GM21717 (cell line): ENCODE measurements around the gene C12orf43.

Source experiments
- ATAC-seq: cut with Tn5 transposase; IDR thresholded peaks from one replicate; pipeline ENCODE4 v1.9.1; 2021; ENCODE audit warnings: mild to moderate bottlenecking, moderate library complexity; ENCODE audit not compliant: unreplicated experiment

The C12orf43 gene

GRCh38 chr12:120979220-120979861, 36.9 kb downstream of the C12orf43 start:
- no peak for ATAC-seq

- ATAC-seq: no peak
Observed at GRCh38 chr12:120978296-120979219, 37.7 kb downstream of the C12orf43 start, which contains the start of gene HNF1A. Gene HNF1A (plus strand): TSS chr12:120978543. CDS start chr12:120978769, 226 bp downstream.

- no peak for ATAC-seq
Observed at GRCh38 chr12:120977531-120978295, 38.6 kb downstream of the C12orf43 start.

GRCh38 chr12:120972870-120973543, 43.3 kb downstream of the C12orf43 start:
- ATAC-seq: no peak

DNA sequence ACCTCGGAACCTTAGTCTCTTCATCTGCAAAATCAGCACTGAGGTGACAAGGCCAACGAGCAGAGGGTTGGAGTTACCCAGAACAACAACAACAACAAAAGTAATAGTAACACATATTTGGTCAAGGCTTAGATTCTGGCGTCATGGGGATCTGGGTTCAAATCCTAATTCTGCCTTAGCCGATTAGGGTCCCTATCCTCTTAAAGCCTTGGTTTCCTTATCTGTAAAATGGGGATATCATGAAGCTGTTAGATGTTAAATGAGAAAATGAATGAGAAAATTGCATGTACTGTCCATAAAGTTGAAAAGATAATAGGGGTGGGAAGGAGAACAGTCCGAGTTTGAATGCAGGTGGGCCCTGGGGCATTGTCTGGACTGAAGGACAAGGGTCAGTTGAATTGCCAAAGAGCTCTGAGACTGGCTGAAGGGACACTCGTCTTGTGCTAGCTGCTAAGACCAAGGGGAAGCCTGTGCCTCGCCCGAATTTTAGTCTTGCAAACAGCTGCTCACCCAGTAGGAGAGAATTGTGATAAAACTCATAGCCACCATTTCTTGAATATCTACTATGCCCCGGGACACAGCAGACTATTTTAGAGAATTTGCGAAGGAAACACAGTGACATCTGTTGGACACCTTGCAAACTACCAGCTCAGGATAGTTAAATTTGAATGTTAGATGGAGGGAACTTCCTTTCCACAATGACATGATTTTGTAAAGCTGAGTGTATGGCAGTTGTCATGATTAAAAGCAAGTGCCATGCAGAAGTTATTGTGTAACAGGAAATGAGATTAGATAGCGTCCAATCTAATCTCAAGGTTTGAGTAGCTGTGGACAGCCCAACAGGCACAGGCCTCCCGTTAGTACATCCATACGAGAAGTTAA, 44.7 kb downstream of the C12orf43 start:
- no peak for ATAC-seq

DNA sequence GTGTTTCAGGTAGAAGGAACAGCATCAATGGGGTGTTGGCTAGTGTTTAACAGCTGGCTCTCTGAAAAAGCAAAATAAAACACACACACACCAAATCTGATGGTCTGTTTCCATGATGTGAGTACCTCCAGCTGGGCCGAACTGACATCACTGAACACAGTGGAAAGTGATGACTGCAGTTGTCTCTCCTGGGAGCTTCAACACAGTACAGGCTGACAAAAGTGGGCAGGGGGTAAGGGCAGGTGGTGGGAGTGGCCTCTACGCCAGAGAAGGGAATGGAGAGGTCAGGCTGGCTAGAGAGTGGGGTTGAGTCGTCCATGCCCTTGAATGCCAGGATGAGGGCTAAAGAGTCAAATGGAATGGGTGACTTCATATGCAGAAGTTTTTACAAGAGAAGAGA, 46.0 kb downstream of the C12orf43 start:
- ATAC-seq: no peak

DNA sequence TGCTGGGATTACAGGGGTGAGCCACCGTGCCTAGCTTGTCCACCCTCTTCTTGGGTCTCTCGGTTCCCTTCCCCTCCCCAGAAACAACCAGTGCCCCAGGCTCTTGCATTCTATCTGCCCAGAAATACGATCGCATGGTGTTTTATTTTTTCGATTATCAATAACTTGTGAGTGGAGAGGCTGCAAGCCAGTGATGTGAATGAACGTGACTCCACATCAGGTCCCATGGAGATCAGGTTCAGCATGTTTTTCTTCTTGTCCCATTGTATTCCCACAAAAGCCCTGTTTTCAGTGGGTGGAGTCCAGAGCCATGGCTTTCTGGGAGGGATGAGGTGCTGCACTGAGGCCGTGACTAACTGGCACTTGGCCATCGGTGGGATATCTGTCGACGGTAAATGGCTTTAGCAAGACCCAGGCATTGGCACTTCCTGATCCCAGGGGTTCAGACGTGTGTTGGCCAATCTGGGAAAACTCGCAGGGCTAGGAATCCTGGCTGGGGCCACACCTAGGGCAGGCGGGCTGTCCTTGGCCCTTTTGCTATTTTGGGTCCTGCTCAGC, 50.7 kb downstream of the C12orf43 start:
- no peak for ATAC-seq

DNA sequence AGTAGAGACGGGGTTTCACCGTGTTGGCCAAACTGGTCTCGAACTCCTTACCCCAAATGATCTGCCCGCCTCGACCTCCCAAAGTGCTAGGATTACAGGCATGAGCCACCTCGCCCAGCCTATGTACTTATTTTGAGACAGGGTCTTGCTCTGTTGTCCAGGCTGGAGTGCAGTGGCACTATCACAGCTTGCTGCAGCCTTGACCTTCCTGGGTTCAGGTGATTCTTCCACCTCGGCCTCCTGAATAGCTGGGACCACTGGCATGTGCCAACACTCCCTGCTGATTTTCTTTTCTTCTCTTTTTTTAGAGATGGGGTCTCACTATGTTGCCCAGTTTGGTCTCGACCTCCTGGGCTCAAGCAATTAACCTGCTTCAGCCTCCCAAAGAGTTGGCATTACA, 52.0 kb downstream of the C12orf43 start:
- ATAC-seq: no peak

DNA sequence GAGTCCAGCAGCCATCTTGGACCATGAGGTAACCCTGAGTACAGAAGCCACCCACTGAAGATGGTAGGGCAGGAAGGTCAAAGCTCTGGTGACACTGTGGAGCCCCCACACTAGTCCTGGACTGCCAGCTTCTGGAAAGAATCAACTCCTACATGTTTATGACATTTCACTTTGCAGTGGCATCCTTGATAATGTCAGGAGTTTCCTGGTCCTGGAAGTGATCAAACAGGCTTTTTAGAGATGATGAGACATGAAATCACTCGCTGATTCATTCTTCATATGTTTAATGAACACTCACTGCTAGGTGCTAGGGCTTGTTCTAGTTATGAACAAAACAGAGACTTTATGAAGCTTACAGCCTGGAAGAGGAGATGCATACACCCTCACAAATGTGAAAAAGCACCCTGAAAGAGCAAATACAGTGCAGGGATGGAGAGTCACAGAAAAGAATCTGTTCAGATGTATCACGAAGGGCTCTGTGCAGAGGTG, 53.7 kb downstream of the C12orf43 start:
- no peak for ATAC-seq

- no peak for ATAC-seq
Observed at GRCh38 chr12:120961604-120962531, 54.4 kb downstream of the C12orf43 start.

DNA sequence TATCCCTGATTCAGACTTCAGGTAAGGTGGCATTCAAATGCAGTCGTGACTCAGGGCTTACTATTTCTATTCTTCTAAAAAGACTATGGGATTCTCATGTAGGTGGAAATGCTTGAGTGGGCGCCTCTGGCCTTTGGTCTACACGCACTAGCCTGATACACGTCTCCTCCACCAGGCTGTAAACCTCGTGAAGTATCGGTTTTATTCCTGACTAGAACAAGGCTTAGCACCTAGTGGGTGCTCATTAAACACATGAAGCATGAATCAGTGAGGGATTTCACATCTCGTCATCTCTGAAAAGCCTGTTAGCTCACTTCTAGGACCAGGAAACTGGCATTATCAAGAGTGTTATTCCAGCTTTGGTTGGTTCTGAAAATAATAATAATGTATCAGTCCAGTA, 55.6 kb downstream of the C12orf43 start:
- ATAC-seq: peak; percentile 53

GRCh38 chr12:120959111-120959878, 57.0 kb downstream of the C12orf43 start:
- ATAC-seq: no peak

GRCh38 chr12:120956579-120957300, 59.5 kb downstream of the C12orf43 start:
- no peak for ATAC-seq

DNA sequence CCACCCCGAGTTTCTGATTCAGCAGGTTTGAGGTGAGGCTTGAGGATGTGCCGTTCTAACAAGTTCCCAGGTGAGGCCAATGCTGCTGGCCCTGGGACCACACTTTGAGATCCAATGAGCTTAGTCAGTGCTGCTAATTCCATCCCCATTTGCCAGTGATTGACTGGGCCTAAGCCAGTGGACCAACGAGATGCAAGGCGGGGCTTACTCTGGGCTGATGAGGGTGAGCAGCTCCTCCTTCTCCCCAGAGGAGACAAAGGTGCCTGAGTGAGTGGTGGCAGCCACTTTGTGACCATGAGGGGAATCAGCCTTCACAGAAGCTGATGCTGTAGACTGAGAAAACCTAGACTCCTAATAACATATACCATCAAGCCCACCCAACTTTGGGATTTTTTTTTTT, 61.1 kb downstream of the C12orf43 start:
- ATAC-seq: no peak

DNA sequence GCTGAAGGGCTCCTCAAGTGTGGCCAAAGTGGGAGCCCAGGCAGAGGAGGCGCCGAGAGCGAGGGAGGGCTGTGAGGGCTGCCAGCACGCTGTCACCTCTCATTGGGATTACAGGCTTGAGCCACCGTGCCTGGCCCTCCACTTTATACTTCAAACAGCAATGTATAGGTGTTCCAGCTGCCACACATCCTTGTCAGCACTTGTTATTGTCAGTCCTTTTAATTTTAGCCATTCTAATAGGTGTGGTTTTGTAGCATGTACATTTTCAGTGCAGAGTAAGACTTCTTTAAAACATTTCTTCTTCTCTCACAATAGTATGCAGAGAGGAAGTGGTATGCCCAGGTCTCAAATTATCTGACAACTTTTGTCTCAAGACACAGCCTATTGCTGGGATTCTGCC, 65.5 kb downstream of the C12orf43 start:
- no peak for ATAC-seq
